Endodermal cell (in vitro differentiated cells): ENCODE data around the gene IGHMBP2. TPM values are rescaled to one million over a fixed set of nuclear protein-coding genes. Genes with fewer than 3 reads are reported as not detected.
"Not testable (repeated sequence)": the region's sequence is repeated elsewhere in the genome, so short reads cannot be mapped to it uniquely, and the experiment has no call there.

Source experiments
- DNase-seq: peaks from one replicate; pipeline ENCODE4 v3.0.0-alpha.2; 2017
- H3K27ac ChIP-seq: 2 replicates; pipeline ENCODE4 v1.5.1; 2013; ENCODE audit warnings: mild to moderate bottlenecking, low read depth, low read length, moderate library complexity
- H3K27me3 ChIP-seq: 2 replicates; pipeline ENCODE4 v1.6.1; 2013; ENCODE audit warnings: mild to moderate bottlenecking, low read length, moderate library complexity; ENCODE audit not compliant: insufficient read depth, control insufficient read depth, poor library complexity, severe bottlenecking
- H3K36me3 ChIP-seq: 2 replicates; pipeline ENCODE4 v1.7.0; 2013; ENCODE audit warnings: mild to moderate bottlenecking, low read length, moderate library complexity; ENCODE audit not compliant: control insufficient read depth, insufficient read depth
- H3K4me1 ChIP-seq: one replicate; pipeline ENCODE4 v1.7.0; 2013; ENCODE audit warnings: low read length; ENCODE audit not compliant: control insufficient read depth, insufficient read depth
- H3K4me3 ChIP-seq: 2 replicates; pipeline ENCODE4 v1.5.1; 2013; ENCODE audit warnings: mild to moderate bottlenecking, low read length, moderate library complexity
- H3K9ac ChIP-seq: 2 replicates; pipeline ENCODE4 v1.6.1; 2013; ENCODE audit warnings: mild to moderate bottlenecking, low read length, moderate library complexity; ENCODE audit not compliant: poor library complexity, severe bottlenecking; ENCODE audit errors: extremely low read depth
- H3K9me3 ChIP-seq: 2 replicates; pipeline ENCODE4 v1.6.1; 2013; ENCODE audit warnings: mild to moderate bottlenecking, low read length, moderate library complexity; ENCODE audit not compliant: control insufficient read depth
- H3K27ac Mint-ChIP-seq: 2 replicates; pipeline ENCODE4 v1.8.0; 2020; ENCODE audit warnings: mixed read lengths
- H3K27me3 Mint-ChIP-seq: 2 replicates; pipeline ENCODE4 v1.8.0; 2021; ENCODE audit warnings: mild to moderate bottlenecking, mixed read lengths; ENCODE audit not compliant: insufficient read depth
- H3K36me3 Mint-ChIP-seq: 2 replicates; pipeline ENCODE4 v1.8.0; 2020; ENCODE audit warnings: low read depth, mixed read lengths
- H3K4me1 Mint-ChIP-seq: 2 replicates; pipeline ENCODE4 v1.8.0; 2020; ENCODE audit warnings: mixed read lengths
- H3K4me3 Mint-ChIP-seq: 2 replicates; pipeline ENCODE4 v1.8.0; 2020; ENCODE audit warnings: mild to moderate bottlenecking, moderate library complexity, mixed read lengths
- H3K9me3 Mint-ChIP-seq: 2 replicates; pipeline ENCODE4 v1.8.0; 2020; ENCODE audit warnings: mild to moderate bottlenecking, mixed read lengths
- CTCF ChIP-seq: fragments of 200-600 bp; sonication (generic); conservative IDR thresholded peaks from 2 replicates; pipeline ENCODE4 v1.5.0; 2021; ENCODE audit warnings: antibody characterized with exemption, mild to moderate bottlenecking
- WGBS, 2 experiments: methylation state at CpG; one replicate each; pipeline versions ENCODE4 v1.1.5 to v1.1.7; 2013; ENCODE audit warnings: missing lambda C conversion rate in 2 of 2, mixed read lengths in 1 of 2; ENCODE audit not compliant: insufficient coverage in 1 of 2, insufficient read length in 1 of 2; 5-methylcytosine and 5-hydroxymethylcytosine counted together
- total RNA-seq, 2 donors: library from RNA; stranded (reverse); fragmentation: NEBNext Ultra II Directional in 1 of 2; extraction: Animal tissue kit (Norgen Biotek cat#: 25700) in 1 of 2; gene quantifications; 2 replicates in 1 of 2; 3 replicates in 1 of 2; pipeline ENCODE4 v1.2.1, GENCODE V29; 2021

The IGHMBP2 gene
- total RNA-seq, 2 donors from 2014 or later: 23.9 to 28.3 TPM

- no peaks in the 10 kb centered on the region for H3K27me3 Mint-ChIP-seq
- no peak for TF ChIP-seq CTCF
- no peak overlapping the region for H3K27ac Mint-ChIP-seq
- Histone ChIP-seq H3K9ac (no peak overlapping the region), H3K27ac (no peak overlapping the region), H3K27me3 (no peaks in the 10 kb centered on the region), H3K4me3 (no peak overlapping the region), H3K36me3 (no peaks in the 10 kb centered on the region), H3K4me1 (no peaks in the 10 kb centered on the region), H3K9me3 (peaks cover 8% of the 10 kb centered on the region)
- no peak for DNase-seq
- no peaks in the 10 kb centered on the region for H3K36me3 Mint-ChIP-seq
- no peak overlapping the region for H3K4me3 Mint-ChIP-seq
- 82 to 96% methylated on average over 4 of the region's 4 CpGs for WGBS, 2 experiments
- peaks cover 6% of the 10 kb centered on the region for H3K9me3 Mint-ChIP-seq
- no peaks in the 10 kb centered on the region for H3K4me1 Mint-ChIP-seq
These were observed 69.5 kb downstream of the IGHMBP2 start for GRCh38 chr11:68973219-68973618.

GRCh38 chr11:68973706-68974105 is 70.0 kb downstream of the IGHMBP2 start:
- not testable (repeated sequence) for DNase-seq, H3K9me3 Mint-ChIP-seq, H3K9me3 ChIP-seq, H3K27me3 ChIP-seq, H3K27ac Mint-ChIP-seq, H3K36me3 ChIP-seq, H3K4me3 Mint-ChIP-seq, H3K4me1 ChIP-seq, H3K9ac ChIP-seq, H3K27ac ChIP-seq, H3K4me3 ChIP-seq, H3K36me3 Mint-ChIP-seq, H3K27me3 Mint-ChIP-seq, H3K4me1 Mint-ChIP-seq
- WGBS, 2 experiments: 94% methylated on average over 4 to 12 of the region's 12 CpGs

- peaks cover 8% of the 10 kb centered on the region for H3K9me3 ChIP-seq
- H3K27me3 ChIP-seq: no peaks in the 10 kb centered on the region
- no peaks in the 10 kb centered on the region for H3K27me3 Mint-ChIP-seq
- H3K4me3 Mint-ChIP-seq: no peak overlapping the region
- no peak overlapping the region for H3K27ac ChIP-seq
- 91 to 93% methylated on average over 7 to 23 of the region's 23 CpGs for WGBS, 2 experiments
- peak; percentile 76 for DNase-seq
- H3K36me3 ChIP-seq: no peaks in the 10 kb centered on the region
- no peak overlapping the region for H3K9ac ChIP-seq
- H3K4me1 ChIP-seq: no peaks in the 10 kb centered on the region
- TF ChIP-seq CTCF: no peak
- peak overlapping the region; percentile 57 for H3K27ac Mint-ChIP-seq
- H3K9me3 Mint-ChIP-seq: peaks cover 6% of the 10 kb centered on the region
- H3K4me1 Mint-ChIP-seq: no peaks in the 10 kb centered on the region
- H3K4me3 ChIP-seq: no peak overlapping the region
- H3K36me3 Mint-ChIP-seq: no peaks in the 10 kb centered on the region
These were observed 70.9 kb downstream of the IGHMBP2 start for GRCh38 chr11:68974421-68975194.
